ENCODE data around the gene MYT1.

- TF ChIP-seq CTCF (IDR thresholded peaks at IDR 0.05) (no peak), POLR2A (IDR thresholded peaks at IDR 0.05) (no peak)
These were observed 7.0 kb downstream of the MYT1 start for GRCh38 chr20:64171211-64171610.
